ENCODE results near the gene DPYSL4.
"Not testable (repeated sequence)": the region's sequence is repeated elsewhere in the genome, so short reads cannot be mapped to it uniquely, and the experiment has no call there.

The DPYSL4 gene

DNA sequence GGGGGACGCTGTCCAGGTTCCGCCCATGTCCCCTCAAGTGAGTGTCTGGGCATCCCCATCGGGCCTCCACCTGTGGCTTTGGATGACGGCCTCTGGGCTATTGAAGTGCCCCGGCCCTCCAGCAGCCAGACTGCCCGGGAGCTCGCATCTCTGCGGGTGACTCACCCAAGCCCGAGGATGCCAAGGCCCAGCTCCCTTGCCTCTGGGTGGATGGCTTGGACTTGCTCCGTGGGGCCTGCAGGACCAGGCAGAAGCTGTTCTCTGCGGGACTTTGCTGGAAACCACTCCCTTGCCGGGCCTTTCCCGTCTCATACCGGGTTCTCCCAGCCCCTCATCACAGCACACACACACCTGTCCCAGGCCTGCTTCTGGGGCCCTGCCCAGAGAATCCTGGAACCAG lies 22.4 kb downstream of the DPYSL4 start:
- no peak for DNase-seq

- no peak for DNase-seq
Measured at GRCh38 chr10:132209978-132210530, 23.3 kb downstream of the DPYSL4 start.

GRCh38 chr10:132210766-132211165 lies 24.0 kb downstream of the DPYSL4 start:
- DNase-seq = no peak

DNA sequence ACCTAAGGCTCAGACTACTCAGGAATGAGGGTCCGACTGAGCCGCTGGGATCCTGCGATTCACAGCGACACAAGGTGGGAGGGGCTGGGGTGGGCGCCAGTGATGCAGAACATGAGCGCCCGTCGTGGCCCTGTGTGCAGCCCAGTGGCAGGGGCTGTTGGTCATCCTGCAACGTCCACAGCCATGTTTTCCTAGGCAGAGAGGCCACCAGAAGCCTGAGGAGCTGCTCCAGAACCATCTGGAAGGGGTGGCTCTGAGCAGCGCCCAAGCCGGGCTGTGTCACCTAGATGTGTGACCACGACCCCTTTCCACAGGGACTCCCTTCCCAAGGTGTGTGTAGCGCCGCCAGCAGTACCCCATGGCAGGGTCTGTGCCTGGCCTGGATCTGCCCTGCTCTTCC lies 24.5 kb downstream of the DPYSL4 start:
- DNase-seq = no peak

DNA sequence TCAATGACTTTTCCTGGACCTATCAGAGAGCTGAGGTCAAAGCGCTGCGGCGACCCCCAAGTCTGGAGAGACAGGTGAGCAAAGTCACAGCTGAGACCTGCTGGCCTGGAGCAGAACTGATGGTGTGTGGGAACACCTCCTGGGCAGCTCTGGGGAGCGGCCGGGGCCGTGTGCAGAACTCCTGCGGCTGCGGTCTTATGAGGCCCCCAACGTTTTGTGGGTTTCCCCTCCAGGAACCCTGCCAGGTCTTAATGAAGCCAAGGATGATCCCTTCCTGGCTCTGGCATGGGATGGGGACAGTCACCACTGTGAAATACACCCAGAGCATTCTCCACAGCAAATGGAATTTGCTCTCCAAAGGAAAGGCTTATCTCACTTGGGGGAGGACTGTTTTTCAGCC lies 26.1 kb downstream of the DPYSL4 start:
- no peak for DNase-seq

GRCh38 chr10:132213917-132214316 lies 27.2 kb downstream of the DPYSL4 start:
- DNase-seq = no peak

DNA sequence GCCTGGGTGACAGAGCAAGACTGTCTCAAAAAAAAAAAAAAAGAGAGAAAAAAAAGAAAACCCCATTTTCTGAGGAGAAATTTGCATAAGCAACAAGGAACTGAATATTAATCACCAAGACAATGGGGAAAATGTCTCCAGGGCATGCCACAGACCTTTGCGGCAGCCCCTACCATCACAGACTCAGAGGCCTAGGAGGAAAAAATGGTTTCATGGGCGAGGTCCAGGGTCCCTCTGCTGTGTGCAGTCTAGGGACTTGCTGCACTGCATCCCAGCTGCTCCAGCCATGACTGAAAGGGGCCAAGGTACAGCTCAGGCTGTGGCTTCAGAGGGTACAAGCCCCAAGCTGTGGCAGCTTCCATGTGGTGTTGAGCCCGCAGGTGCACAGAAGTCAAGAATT lies 29.7 kb downstream of the DPYSL4 start:
- DNase-seq = not testable (repeated sequence)

DNA sequence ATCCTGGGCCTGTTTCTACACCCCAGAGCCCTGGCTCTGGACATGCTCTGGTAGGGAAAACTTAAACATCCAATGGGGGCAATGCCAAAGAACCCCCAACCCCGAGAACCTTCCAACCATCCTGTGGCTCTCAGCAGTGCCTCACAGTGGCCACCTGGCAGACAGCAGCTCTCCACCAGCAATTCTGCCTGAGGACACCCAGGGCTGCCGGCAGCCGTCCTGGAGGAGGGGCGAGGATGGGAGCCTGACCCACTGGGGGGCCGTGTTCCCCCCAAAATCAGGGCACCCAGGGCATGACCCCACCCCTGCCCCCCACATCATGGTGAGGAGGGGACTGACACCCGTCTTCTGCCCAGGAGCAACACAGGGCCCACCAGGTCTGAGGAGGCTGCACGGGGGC lies 32.7 kb downstream of the DPYSL4 start:
- DNase-seq = no peak

DNA sequence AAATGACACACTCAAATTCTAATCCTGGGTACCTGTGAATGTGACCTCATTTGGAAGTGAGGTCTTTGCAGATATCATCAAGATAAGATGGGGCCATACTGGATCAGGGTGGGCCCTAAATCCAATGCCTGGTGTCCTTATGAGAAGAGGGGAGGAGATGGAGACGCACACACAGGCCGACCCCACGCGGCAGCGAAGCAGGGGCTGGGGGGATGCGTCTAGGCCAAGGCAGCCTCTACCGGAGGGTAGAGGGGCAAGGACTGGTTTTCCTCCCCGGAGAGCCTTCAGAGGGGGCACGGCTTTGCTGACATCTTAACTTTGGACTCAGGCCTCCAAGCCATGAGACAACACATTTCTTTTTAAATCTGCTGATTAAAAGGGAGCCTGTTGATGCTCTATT lies 33.3 kb downstream of the DPYSL4 start:
- no peak for DNase-seq

GRCh38 chr10:132220996-132221395 lies 34.2 kb downstream of the DPYSL4 start:
- DNase-seq = not testable (repeated sequence)

GRCh38 chr10:132222726-132223125 lies 36.0 kb downstream of the DPYSL4 start:
- no peak for DNase-seq

DNA sequence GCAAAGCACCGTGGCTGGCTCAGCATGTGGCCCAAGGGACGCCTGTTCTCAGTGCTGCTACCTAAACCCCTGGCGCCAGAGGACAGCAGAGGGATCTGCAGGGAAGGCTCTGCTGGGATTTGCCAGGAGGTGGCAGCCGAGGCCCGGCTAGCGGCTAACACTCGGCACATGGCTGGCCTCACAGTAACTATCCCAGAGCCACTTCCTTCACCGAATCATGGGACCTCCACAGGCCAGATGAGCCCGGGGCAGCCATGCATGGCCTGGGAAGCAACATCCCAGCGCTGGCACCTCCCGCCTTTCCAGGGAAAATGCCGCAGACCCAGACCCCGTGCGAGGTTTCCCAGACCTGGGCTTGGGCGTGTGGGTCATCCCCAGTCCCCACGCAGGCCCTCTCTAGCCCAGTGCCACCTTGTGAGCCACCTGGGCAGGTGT lies 36.4 kb downstream of the DPYSL4 start:
- peak; percentile 43 for DNase-seq

DNA sequence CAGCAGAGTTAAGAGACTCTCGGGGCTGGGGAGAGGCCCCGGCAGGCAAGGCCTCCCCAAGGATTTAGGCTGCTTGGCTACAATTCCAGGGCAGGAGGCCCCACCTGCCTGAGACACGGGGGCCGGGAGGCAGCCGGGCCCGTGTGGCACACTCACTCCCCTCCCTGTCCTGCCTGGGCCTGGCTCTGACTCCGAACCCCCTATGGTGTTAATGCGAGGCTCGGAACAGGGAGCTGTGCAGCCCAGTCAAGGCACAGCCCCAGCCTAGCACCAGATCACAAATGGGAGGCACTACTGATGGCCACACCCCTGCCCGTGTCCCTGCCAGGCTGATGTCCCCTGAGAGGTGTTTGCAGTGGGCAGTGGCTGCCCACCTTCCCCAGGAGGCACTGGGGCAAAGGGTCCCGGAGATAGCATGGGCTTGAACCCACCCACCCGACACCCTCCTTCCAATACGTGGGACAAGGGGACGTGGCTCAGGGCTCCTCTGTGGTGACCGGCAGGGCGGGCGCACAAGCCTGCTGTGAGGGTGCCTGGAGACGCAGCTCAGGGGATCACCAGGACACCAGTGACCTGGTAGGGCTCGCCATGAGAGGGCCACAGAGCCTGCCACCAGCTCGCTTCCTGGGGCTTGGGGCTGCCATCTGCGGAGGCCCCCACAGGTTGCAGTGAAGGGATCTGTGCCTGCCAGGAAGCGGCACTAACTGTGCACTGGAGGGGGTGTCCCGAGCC lies 37.0 kb downstream of the DPYSL4 start:
- DNase-seq = no peak

DNA sequence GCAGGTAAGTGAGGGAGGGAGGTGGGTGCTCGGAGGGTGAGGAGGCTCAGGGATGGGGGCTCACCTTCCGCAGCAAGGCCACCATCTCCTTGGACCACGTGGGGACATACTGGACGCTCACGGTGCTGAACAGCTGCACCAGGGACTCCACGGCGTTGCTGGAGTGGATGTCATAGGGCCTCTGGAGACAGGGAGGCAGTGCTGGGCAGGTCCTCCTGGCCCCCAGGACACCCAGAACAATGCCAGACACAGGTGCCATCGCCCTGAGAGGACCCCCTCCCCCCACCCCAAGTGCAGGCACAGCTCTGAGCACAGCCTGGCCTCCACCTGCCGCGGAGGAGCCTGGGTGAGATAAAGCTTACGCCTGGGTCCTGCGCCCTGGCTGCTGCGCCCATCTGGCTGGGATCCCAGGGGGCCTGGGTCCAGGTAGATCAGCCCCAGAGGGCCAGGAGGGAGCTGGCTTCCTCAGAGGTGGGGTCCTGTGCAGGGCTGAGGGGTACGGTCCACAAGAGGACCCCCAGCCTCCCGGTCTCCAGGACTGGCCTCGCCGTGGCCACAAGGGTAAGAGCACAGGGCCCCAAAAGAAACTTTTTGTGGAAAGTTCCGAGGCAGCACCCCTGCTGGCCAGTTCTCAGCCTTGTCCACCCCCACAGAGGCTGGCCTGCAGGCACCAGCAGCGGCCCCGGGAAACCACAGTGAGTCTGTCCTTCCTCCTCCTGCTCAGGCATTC lies 37.8 kb downstream of the DPYSL4 start:
- DNase-seq = no peak

DNA sequence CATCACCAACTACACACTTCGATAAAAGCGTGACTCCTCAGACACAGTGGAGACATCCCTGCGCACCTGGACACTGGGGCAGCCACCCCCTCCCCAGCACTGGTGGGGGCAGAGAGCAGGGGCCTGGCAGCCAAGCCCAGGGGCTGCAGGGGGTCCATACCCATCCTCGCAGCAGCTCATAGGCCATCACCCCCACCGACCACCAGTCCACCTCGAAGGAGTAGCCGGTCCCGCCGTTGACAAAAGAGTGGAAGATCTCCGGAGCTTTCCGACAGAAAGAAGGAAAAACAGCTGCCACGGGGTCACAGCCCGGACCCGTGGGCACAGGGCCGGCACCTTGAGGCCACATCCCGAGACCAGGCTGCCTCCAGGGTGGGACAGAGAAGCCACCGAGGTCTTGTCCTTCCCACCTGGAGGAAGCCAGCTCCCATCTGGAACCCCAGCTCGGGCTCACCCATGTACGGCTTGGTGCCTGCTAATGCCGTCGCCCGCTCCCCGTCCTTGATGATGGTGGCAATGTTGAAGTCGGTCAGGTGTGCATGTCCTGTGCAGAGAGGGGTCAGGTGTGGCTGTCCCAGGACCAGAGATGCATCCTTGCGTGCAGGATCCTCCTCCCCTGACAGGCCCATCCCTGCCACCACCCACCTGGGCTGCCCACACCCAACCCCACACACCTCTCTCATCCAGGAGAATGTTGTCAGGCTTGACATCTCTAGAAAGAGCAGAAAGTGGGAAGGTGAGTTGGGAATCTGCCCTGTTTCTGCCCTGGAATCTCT lies 38.5 kb downstream of the DPYSL4 start:
- no peak for DNase-seq

GRCh38 chr10:132225849-132226205 lies 39.1 kb downstream of the DPYSL4 start:
- no peak for DNase-seq

DNA sequence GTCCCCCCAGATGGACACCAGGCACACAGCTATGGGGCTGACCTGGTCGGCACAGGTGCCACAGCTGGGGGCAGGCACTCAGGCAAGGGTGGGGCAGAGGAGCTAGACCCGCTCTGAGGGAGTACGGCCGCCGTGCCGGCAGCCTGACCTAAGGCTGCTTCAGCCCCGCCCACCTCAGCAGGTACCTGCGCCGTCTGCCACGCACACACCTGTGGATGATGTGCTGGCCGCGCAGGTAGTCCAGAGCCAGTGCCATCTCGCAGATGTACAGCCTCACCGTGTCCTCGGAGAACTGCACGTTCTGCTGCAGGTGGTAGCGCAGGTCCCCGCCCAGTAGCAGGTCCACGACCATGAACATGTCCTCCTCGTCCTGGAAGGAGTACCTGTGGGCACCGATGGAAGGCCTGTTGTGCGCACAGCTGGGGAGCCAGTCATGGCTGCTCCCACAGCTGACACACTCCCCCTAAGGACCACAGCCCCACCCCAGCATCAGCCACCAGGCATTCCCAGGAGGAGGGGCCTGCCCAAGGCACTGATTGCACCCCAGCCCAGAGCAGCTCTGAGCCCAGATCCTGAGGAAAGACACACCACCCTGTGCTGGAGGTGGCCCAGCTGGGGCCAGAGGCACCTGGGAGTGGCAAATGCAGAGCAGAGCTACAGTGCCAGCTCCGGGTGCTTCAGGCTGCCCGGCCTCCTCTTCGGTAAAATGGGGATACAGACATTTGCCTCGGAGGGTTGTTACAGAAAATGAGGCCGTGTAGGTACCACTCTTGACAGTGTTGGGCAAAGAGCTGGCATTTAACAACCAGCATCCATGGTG lies 40.0 kb downstream of the DPYSL4 start:
- DNase-seq = no peak

DNA sequence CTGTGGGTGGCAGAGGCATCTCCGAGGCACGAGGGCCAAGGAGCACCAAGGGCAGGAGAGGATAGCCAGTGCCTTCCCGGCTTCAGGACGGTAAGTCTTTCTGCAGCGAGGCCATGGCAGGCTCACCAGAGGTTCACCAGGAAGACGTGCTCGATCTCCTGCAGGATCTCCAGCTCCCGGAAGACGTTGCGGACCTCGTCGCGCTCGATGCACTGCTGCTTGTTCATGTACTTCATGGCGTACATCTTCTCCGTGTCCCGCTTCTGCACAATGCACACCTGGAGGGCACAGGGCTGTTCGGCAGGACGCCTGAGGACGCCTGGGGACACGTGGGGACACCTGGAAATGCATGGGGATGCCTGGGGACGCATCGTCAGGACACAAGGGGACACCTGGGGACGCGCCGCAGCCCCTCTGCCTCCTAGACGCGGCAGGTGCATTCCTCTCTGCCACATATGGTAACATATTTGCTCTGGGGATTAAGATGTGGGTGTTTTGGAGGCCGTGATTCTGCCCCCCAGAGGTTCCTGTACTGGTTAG lies 41.2 kb downstream of the DPYSL4 start:
- DNase-seq = no peak

- DNase-seq = no peak
Measured at GRCh38 chr10:132228616-132229015, 41.9 kb downstream of the DPYSL4 start.

GRCh38 chr10:132229096-132229495 lies 42.3 kb downstream of the DPYSL4 start:
- no peak for DNase-seq

DNA sequence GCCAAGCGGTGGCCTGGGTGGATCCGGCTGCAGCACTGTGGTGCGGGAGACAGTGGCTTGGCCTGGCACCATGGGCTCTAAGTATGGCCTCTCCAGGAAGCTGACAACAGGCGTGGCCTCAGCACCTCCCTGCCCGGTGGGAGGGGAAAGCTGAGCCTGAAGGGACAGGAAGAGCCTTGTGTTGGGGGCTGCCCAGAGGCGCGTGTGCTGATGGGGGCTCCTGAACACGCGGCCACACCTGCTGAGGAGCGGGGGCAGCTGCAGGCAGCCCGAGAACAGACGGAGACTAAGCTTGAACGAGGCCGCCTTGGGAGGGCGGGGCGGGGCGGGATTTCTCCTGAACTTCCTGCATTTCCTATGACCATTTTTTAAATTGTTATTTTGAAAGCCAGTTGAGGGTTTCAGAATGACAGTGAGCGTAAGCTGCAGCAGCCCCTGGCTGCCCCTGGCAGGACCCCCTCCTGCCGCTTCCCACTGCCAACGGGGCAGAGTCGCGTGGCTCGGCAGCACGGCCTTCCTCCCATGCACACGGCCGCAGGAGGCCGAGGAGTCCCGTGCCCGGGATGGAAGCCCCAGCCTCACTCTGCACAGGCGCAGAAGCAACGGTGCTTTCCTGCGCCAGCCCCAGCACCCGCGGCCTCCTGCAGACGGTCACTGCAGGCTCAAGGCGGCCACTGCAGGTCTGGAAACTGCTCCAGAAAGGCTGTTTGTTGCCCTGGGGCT lies 43.2 kb downstream of the DPYSL4 start:
- no peak for DNase-seq
